Measurements from ENCODE around the gene ZCWPW1. TPM values are rescaled to one million over a fixed set of nuclear protein-coding genes. Genes with fewer than 3 reads are reported as not detected.
"Not testable (repeated sequence)": the region's sequence is repeated elsewhere in the genome, so short reads cannot be mapped to it uniquely, and the experiment has no call there.

Gene ZCWPW1
- total and polyA plus RNA-seq, 10 of the 15 experiments (the other 5 are each of a cell fraction or from before 2014, with no cell fraction given) = 1.3 to 4.4 (median 3.7) TPM

- H3K4me1 ChIP-seq (ENCODE audit: control insufficient read depth, insufficient read depth, low read length); H3K9ac ChIP-seq (ENCODE audit: control insufficient read depth, insufficient read depth, low read length); in situ Hi-C loops (cut with MboI); H4K20me1 ChIP-seq (ENCODE audit: control insufficient read depth, insufficient read depth); H2AFZ ChIP-seq (ENCODE audit: control insufficient read depth, low read depth, low read length); RAD21 ChIA-PET (ENCODE audit: unreplicated experiment); intact Hi-C loops (cut with micrococcal nuclease; ENCODE audit: unreplicated experiment); CTCF ChIA-PET; H3K27me3 ChIP-seq (replicated peaks in 1 of 2; ENCODE audit: control insufficient read depth in 2 of 2, insufficient read depth in 2 of 2, low read length in 1 of 2); SMC1A ChIA-PET (ENCODE audit: uncharacterized antibody, unreplicated experiment); BruUV-seq (replicated peaks); ATAC-seq; H3K36me3 ChIP-seq (ENCODE audit: control insufficient read depth in 2 of 2, insufficient read depth in 2 of 2, low read length in 1 of 2); FAIRE-seq; H3K9me3 ChIP-seq (replicated peaks; ENCODE audit: control insufficient read depth, insufficient read depth, low read length); H3K27ac ChIP-seq (ENCODE audit: control insufficient read depth, insufficient read depth); DNase-seq (ENCODE audit: low read depth, low spot score); H3K4me3 ChIP-seq; H3K4me2 ChIP-seq (ENCODE audit: control insufficient read depth, insufficient read depth): not testable (repeated sequence)
- H3K79me2 ChIP-seq (ENCODE audit: control insufficient read depth, insufficient read depth, low read length) = peaks cover 21% of the 10 kb centered on the region
- WGBS (ENCODE audit: insufficient coverage, insufficient replicate concordance, low lambda C conversion rate, missing lambda C conversion rate) = 78% methylated on average over 7 of the region's 7 CpGs
- POLR2A ChIA-PET = interaction anchor here (1.6 kb wide), 1 partner anchor 74 kb away, joined by 8 read pairs; no protein-coding TSS in a partner anchor
These were observed 10.7 kb upstream of the ZCWPW1 start for GRCh38 chr7:100439244-100439643.

- SMC1A ChIA-PET (ENCODE audit: uncharacterized antibody, unreplicated experiment); CTCF ChIA-PET; H3K4me2 ChIP-seq (ENCODE audit: control insufficient read depth, insufficient read depth); FAIRE-seq; H3K27ac ChIP-seq (ENCODE audit: control insufficient read depth, insufficient read depth); H3K36me3 ChIP-seq (ENCODE audit: control insufficient read depth in 2 of 2, insufficient read depth in 2 of 2, low read length in 1 of 2); H2AFZ ChIP-seq (ENCODE audit: control insufficient read depth, low read depth, low read length); H3K27me3 ChIP-seq (replicated peaks in 1 of 2; ENCODE audit: control insufficient read depth in 2 of 2, insufficient read depth in 2 of 2, low read length in 1 of 2); BruUV-seq (replicated peaks); DNase-seq (ENCODE audit: low read depth, low spot score); intact Hi-C loops (cut with micrococcal nuclease; ENCODE audit: unreplicated experiment); H3K9ac ChIP-seq (ENCODE audit: control insufficient read depth, insufficient read depth, low read length); H3K4me3 ChIP-seq; RAD21 ChIA-PET (ENCODE audit: unreplicated experiment); ATAC-seq; H4K20me1 ChIP-seq (ENCODE audit: control insufficient read depth, insufficient read depth); in situ Hi-C loops (cut with MboI); H3K9me3 ChIP-seq (replicated peaks; ENCODE audit: control insufficient read depth, insufficient read depth, low read length): not testable (repeated sequence)
- WGBS (ENCODE audit: insufficient coverage, insufficient replicate concordance, low lambda C conversion rate, missing lambda C conversion rate) = 77% methylated on average over 8 of the region's 8 CpGs
- POLR2A ChIA-PET = interaction anchor here (1.1 to 2.6 kb wide), 3 partner anchors 10 to 73 kb away, joined by 4 to 18 read pairs (median 8); partner anchors contain the start of gene ZCWPW1
- Histone ChIP-seq H3K79me2 (ENCODE audit: control insufficient read depth, insufficient read depth, low read length) (peaks cover 22% of the 10 kb centered on the region), H3K4me1 (ENCODE audit: control insufficient read depth, insufficient read depth, low read length) (peaks cover 11% of the 10 kb centered on the region)
These were observed 10.2 kb upstream of the ZCWPW1 start for GRCh38 chr7:100438731-100439130.
